ENCODE measurements around the gene PTGIR. TPM values are rescaled to one million over a fixed set of nuclear protein-coding genes. Genes with fewer than 3 reads are reported as not detected.
A peak's percentile ranks its signal among the peaks of the same experiment; 100 is the strongest.

The PTGIR gene
- total and polyA plus RNA-seq, 4 donors: 7.8 to 37.0 (median 11.4) TPM

GRCh38 chr19:46573679-46574498, 51.0 kb downstream of the PTGIR start:
- no peak for TF ChIP-seq CTCF (IDR thresholded peaks at IDR 0.05; ENCODE audit: control extremely low read depth, extremely low read depth)
- H3K36me3 ChIP-seq (ENCODE audit: control insufficient read depth in 4 of 4, insufficient read depth in 4 of 4, low read length in 4 of 4): no peaks in the 10 kb centered on the region
- H3K9me3 ChIP-seq (ENCODE audit: control insufficient read depth in 4 of 4, insufficient read depth in 3 of 4, low read length in 3 of 4): no peaks in the 10 kb centered on the region
- H3K4me3 ChIP-seq: no peak overlapping the region
- 85 to 89% methylated on average over 8 of the region's 8 CpGs for WGBS, 2 donors
- no peaks in the 10 kb centered on the region for H3K27me3 ChIP-seq (ENCODE audit: control insufficient read depth in 3 of 3, insufficient read depth in 3 of 3, low read length in 2 of 3)
- DNase-seq (no peak), ATAC-seq (ENCODE audit: insufficient read depth, low FRiP score) (no peak)
- peaks cover 0 to 4% (median 0%) of the 10 kb centered on the region in 5 donors for H3K4me1 ChIP-seq (ENCODE audit: control insufficient read depth in 5 of 5, insufficient read depth in 5 of 5, low read length in 5 of 5)
- H3K27ac ChIP-seq (ENCODE audit: low read depth in 1 of 2, low read length in 1 of 2): no peak overlapping the region
- H3K9ac ChIP-seq (ENCODE audit: insufficient read depth in 1 of 2, low read length in 2 of 2): no peak overlapping the region

- no peak overlapping the region for H3K27ac ChIP-seq (ENCODE audit: low read depth in 1 of 2, low read length in 1 of 2)
- no peak for TF ChIP-seq CTCF (IDR thresholded peaks at IDR 0.05; ENCODE audit: control extremely low read depth, extremely low read depth)
- WGBS, 2 donors: 65 to 72% methylated on average over 5 of the region's 5 CpGs
- H3K4me3 ChIP-seq: no peak overlapping the region
- DNase-seq (peak in 1 of 3 donors; percentile 21), ATAC-seq (ENCODE audit: insufficient read depth, low FRiP score) (no peak)
- H3K27me3 ChIP-seq (ENCODE audit: control insufficient read depth in 3 of 3, insufficient read depth in 3 of 3, low read length in 2 of 3): no peaks in the 10 kb centered on the region
- H3K9me3 ChIP-seq (ENCODE audit: control insufficient read depth in 4 of 4, insufficient read depth in 3 of 4, low read length in 3 of 4): no peaks in the 10 kb centered on the region
- no peaks in the 10 kb centered on the region for H3K36me3 ChIP-seq (ENCODE audit: control insufficient read depth in 4 of 4, insufficient read depth in 4 of 4, low read length in 4 of 4)
- H3K9ac ChIP-seq (ENCODE audit: insufficient read depth in 1 of 2, low read length in 2 of 2): no peak overlapping the region
- peaks cover 0 to 4% (median 0%) of the 10 kb centered on the region in 5 donors for H3K4me1 ChIP-seq (ENCODE audit: control insufficient read depth in 5 of 5, insufficient read depth in 5 of 5, low read length in 5 of 5)
These were observed 53.4 kb downstream of the PTGIR start for GRCh38 chr19:46571495-46571894.

Other genes with a start within 250 kb of the PTGIR start
- 10 to 100 TPM; 19.7 to 45.7 TPM for gene CCDC8, start 211.5 kb downstream of the PTGIR start, total RNA-seq
- gene CCDC8, start 211.5 kb downstream of the PTGIR start, polyA plus RNA-seq: 1 to 10 TPM; 3.9 to 6.2 TPM
- 1 to 10 TPM in 1 of 2 donors, under 1 TPM in 1; 0.77 to 1.2 TPM for gene PNMA8C, start 196.2 kb downstream of the PTGIR start, total RNA-seq
- under 1 TPM; 0.04 to 0.17 TPM for gene PNMA8C, start 196.2 kb downstream of the PTGIR start, polyA plus RNA-seq
- 10 to 100 TPM in 1 of 2 donors, 1 to 10 TPM in 1; 8.4 to 13.1 TPM for gene PNMA8A, start 153.5 kb downstream of the PTGIR start, total RNA-seq
- 1 to 10 TPM in 1 of 2 donors, under 1 TPM in 1; 0.37 to 2.3 TPM for gene PNMA8A, start 153.5 kb downstream of the PTGIR start, polyA plus RNA-seq
- gene PNMA8B, start 129.2 kb downstream of the PTGIR start, total RNA-seq: 1 to 10 TPM; 1.8 to 4.1 TPM
- gene PNMA8B, start 129.2 kb downstream of the PTGIR start, polyA plus RNA-seq: under 1 TPM; 0.48 to 0.59 TPM
- 100 to 1,000 TPM; 126 to 180 TPM for gene CALM3, start 23.8 kb downstream of the PTGIR start, total RNA-seq
- 100 to 1,000 TPM; 144 to 202 TPM for gene CALM3, start 23.8 kb downstream of the PTGIR start, polyA plus RNA-seq
- gene GNG8, start 11.1 kb upstream of the PTGIR start, total RNA-seq: not detected
- gene GNG8, start 11.1 kb upstream of the PTGIR start, polyA plus RNA-seq: not detected
- gene DACT3, start 36.1 kb upstream of the PTGIR start, total RNA-seq: 10 to 100 TPM in 1 of 2 donors, 1 to 10 TPM in 1; 7.8 to 14.0 TPM
- gene DACT3, start 36.1 kb upstream of the PTGIR start, polyA plus RNA-seq: 1 to 10 TPM; 2.8 to 3.9 TPM
- 10 to 100 TPM; 52.1 to 56.2 TPM for gene PRKD2, start 92.0 kb upstream of the PTGIR start, total RNA-seq
- gene PRKD2, start 92.0 kb upstream of the PTGIR start, polyA plus RNA-seq: 10 to 100 TPM; 35.5 to 38.1 TPM
- gene FKRP, start 121.0 kb upstream of the PTGIR start, total RNA-seq: 10 to 100 TPM; 16.1 to 23.9 TPM
- 10 to 100 TPM; 10.8 to 14.4 TPM for gene FKRP, start 121.0 kb upstream of the PTGIR start, polyA plus RNA-seq
- gene STRN4, start 121.4 kb upstream of the PTGIR start, total RNA-seq: 10 to 100 TPM; 71.6 to 86.8 TPM
- gene STRN4, start 121.4 kb upstream of the PTGIR start, polyA plus RNA-seq: 10 to 100 TPM; 71.9 to 86.6 TPM
- gene SLC1A5, start 163.5 kb upstream of the PTGIR start, total RNA-seq: 100 to 1,000 TPM in 1 of 2 donors, 10 to 100 TPM in 1; 38.2 to 216 TPM
- 100 to 1,000 TPM in 1 of 2 donors, 10 to 100 TPM in 1; 97.0 to 116 TPM for gene SLC1A5, start 163.5 kb upstream of the PTGIR start, polyA plus RNA-seq
- 100 to 1,000 TPM in 1 of 2 donors, 10 to 100 TPM in 1; 73.0 to 190 TPM for gene AP2S1, start 225.8 kb upstream of the PTGIR start, total RNA-seq
- 100 to 1,000 TPM; 122 to 191 TPM for gene AP2S1, start 225.8 kb upstream of the PTGIR start, polyA plus RNA-seq
- gene ARHGAP35, start 235.9 kb upstream of the PTGIR start, total RNA-seq: 10 to 100 TPM; 48.8 to 53.5 TPM
- 10 to 100 TPM; 12.2 to 24.2 TPM for gene ARHGAP35, start 235.9 kb upstream of the PTGIR start, polyA plus RNA-seq